HepG2 (cell line): ENCODE results near the gene EPSTI1. TPM values are rescaled to one million over a fixed set of nuclear protein-coding genes. Genes with fewer than 3 reads are reported as not detected.

Experiments
- CBX1 ChIP-seq: IDR thresholded peaks from one replicate; pipeline ENCODE4 v1.6.1; 2016; ENCODE audit warnings: antibody characterized with exemption, low read depth
- CEBPG ChIP-seq: IDR thresholded peaks from 2 replicates; pipeline ENCODE4 v1.6.1; 2016
- CENPT ChIP-seq: sonication (generic); formaldehyde crosslinking; IDR thresholded peaks from 2 replicates; pipeline ENCODE4 v1.8.0; 2022; ENCODE audit warnings: low read depth, mild to moderate bottlenecking, moderate library complexity, missing genetic modification reagents
- HNRNPLL ChIP-seq: fragments of 200-400 bp; formaldehyde crosslinking; IDR thresholded peaks from 2 replicates; pipeline ENCODE4 v1.6.1; 2017; ENCODE audit warnings: mild to moderate bottlenecking, low read depth, low read length; ENCODE audit not compliant: poor library complexity, severe bottlenecking
- MAFF ChIP-seq: IDR thresholded peaks from 2 replicates; pipeline ENCODE4 v1.6.1; 2011; ENCODE audit warnings: low read depth, low read length, improper control_type of control experiment
- MAFK ChIP-seq, 2 experiments: IDR thresholded peaks in 1 of 2; conservative IDR thresholded peaks in 1 of 2; 2 replicates each; pipeline ENCODE4 v1.6.1; 2011; ENCODE audit warnings: improper control_type of control experiment in 2 of 2, low read length in 2 of 2
- MXI1 ChIP-seq: IDR thresholded peaks from 3 replicates; pipeline ENCODE4 v1.6.1; 2012; ENCODE audit warnings: low read depth, low read length, inconsistent platforms, borderline replicate concordance
- NBN ChIP-seq: fragments of 450-650 bp; conservative IDR thresholded peaks from 2 replicates; pipeline ENCODE4 v1.6.1; 2017
- SPEN ChIP-seq: sonication (generic); formaldehyde crosslinking; IDR thresholded peaks from 2 replicates; pipeline ENCODE4 v1.5.1; 2020; ENCODE audit warnings: low read depth, mild to moderate bottlenecking, missing genetic modification reagents
- ZFP37 ChIP-seq: sonication (generic); formaldehyde crosslinking; IDR thresholded peaks from 2 replicates; pipeline ENCODE4 v1.4.0; 2020; ENCODE audit warnings: missing genetic modification reagents, borderline replicate concordance
- ZFY ChIP-seq: sonication (generic); formaldehyde crosslinking; IDR thresholded peaks from 2 replicates; pipeline ENCODE4 v1.4.0; 2020; ENCODE audit warnings: missing genetic modification reagents
- ZNF687 ChIP-seq: sonication (generic); formaldehyde crosslinking; IDR thresholded peaks from 2 replicates; pipeline ENCODE4 v1.5.1; 2020; ENCODE audit warnings: mild to moderate bottlenecking, missing genetic modification reagents, moderate library complexity
- polyA plus RNA-seq, 8 experiments: library from polyadenylated mRNA; depleted of rRNA in 3 of 8; stranded (reverse) in 7 of 8; unstranded in 1 of 8; fragments of >200 nt; fragmentation: Illumina TruSeq in 4 of 8; extraction: Trizol in 4 of 8; gene quantifications; 2 replicates each; pipeline versions ENCODE4 v1.2.1 to v1.2.3, GENCODE V29; 2011 to 2016; ENCODE audit warnings: low read depth in 4 of 8, missing spikeins in 1 of 8, mixed read lengths in 1 of 8; ENCODE audit not compliant: insufficient read depth in 1 of 8
- total RNA-seq, 5 experiments: library from RNA; depleted of rRNA; stranded (reverse); fragments of >200 nt; fragmentation: Illumina TruSeq; extraction: Trizol; gene quantifications; 2 replicates each; pipeline ENCODE4 v1.2.3, GENCODE V29; 2016; ENCODE audit warnings: low read depth in 1 of 5

EPSTI1 gene
- total and polyA plus RNA-seq, 2 of the 13 experiments (the other 11 are each of a cell fraction or from before 2014, with no cell fraction given) = 0.03 TPM; not detected in 1

- TF ChIP-seq ZNF687 (CRISPR knock-in tag) = peak; percentile 53
- TF ChIP-seq MAFF = peak; percentile 45; the same call in 1 of the 2 replicates
- no peak for TF ChIP-seq MXI1
- no peak for TF ChIP-seq NBN
- peak; percentile 68 to 69 for TF ChIP-seq MAFK (conservative IDR thresholded peaks at IDR 0.05 in 1 of 2, IDR thresholded peaks at IDR 0.05 in 1 of 2; ENCODE audit: low read length in 2 of 2)
- no peak for TF ChIP-seq ZFP37 (CRISPR knock-in tag)
- TF ChIP-seq CENPT (CRISPR knock-in tag) = no peak
- TF ChIP-seq CEBPG (CRISPR knock-in tag) = no peak
- TF ChIP-seq HNRNPLL = peak; percentile 51
- TF ChIP-seq CBX1 = no peak
- TF ChIP-seq ZFY = peak; percentile 23; the same call in 1 of the 2 replicates
- TF ChIP-seq SPEN (CRISPR knock-in tag) = no peak
Measured at GRCh38 chr13:42991898-42992763, at the start of gene EPSTI1 (continued).
